SK-N-SH treated with all-trans-retinoic acid at 6 μM for 48 hours (cell line): Measurements from ENCODE around the gene FGF14.

Experiments used
- PPARA ChIP-seq: fragments of 250-450 bp; sonication (Bioruptor Pico); IDR thresholded peaks from 2 replicates; pipeline ENCODE4 v1.5.0; 2020; ENCODE audit warnings: mild to moderate bottlenecking, borderline replicate concordance
- RARB ChIP-seq: fragments of 250-450 bp; sonication (Bioruptor Pico); IDR thresholded peaks from 2 replicates; pipeline ENCODE4 v1.8.0; 2021; ENCODE audit warnings: mild to moderate bottlenecking, moderate library complexity
- TCF4 ChIP-seq: fragments of 250-450 bp; sonication (Bioruptor Pico); IDR thresholded peaks from 2 replicates; pipeline ENCODE4 v1.8.0; 2021; ENCODE audit warnings: mild to moderate bottlenecking, moderate library complexity, borderline replicate concordance
- ZC3H10 ChIP-seq: fragments of 250-450 bp; sonication (Bioruptor Pico); IDR thresholded peaks from 2 replicates; pipeline ENCODE4 v1.5.1; 2021; ENCODE audit warnings: mild to moderate bottlenecking, moderate library complexity
- ZFP3 ChIP-seq: fragments of 250-450 bp; sonication (Bioruptor Pico); IDR thresholded peaks from 2 replicates; pipeline ENCODE4 v1.5.0; 2020; ENCODE audit warnings: mild to moderate bottlenecking, moderate library complexity
- ZFP30 ChIP-seq: fragments of 450-650 bp; formaldehyde crosslinking; IDR thresholded peaks from 2 replicates; pipeline ENCODE4 v1.5.0; 2022; ENCODE audit warnings: mild to moderate bottlenecking, moderate library complexity
- ZNF70 ChIP-seq: fragments of 450-650 bp; formaldehyde crosslinking; IDR thresholded peaks from 2 replicates; pipeline ENCODE4 v1.5.0; 2020; ENCODE audit warnings: mild to moderate bottlenecking, moderate library complexity
- TF ChIP-seq, protein P1 (sequence below): fragments of 250-450 bp; sonication (Bioruptor Pico); IDR thresholded peaks from 2 replicates; pipeline ENCODE4 v1.5.0; 2020; ENCODE audit warnings: mild to moderate bottlenecking, moderate library complexity
- TF ChIP-seq, protein P2 (sequence below): fragments of 250-450 bp; sonication (Bioruptor Pico); IDR thresholded peaks from 2 replicates; pipeline ENCODE4 v1.8.0; 2020; ENCODE audit warnings: mild to moderate bottlenecking, moderate library complexity, borderline replicate concordance
- TF ChIP-seq, protein P3 (sequence below): fragments of 250-450 bp; sonication (Bioruptor Pico); IDR thresholded peaks from 2 replicates; pipeline ENCODE4 v1.5.1; 2021; ENCODE audit warnings: mild to moderate bottlenecking, moderate library complexity

DNA sequence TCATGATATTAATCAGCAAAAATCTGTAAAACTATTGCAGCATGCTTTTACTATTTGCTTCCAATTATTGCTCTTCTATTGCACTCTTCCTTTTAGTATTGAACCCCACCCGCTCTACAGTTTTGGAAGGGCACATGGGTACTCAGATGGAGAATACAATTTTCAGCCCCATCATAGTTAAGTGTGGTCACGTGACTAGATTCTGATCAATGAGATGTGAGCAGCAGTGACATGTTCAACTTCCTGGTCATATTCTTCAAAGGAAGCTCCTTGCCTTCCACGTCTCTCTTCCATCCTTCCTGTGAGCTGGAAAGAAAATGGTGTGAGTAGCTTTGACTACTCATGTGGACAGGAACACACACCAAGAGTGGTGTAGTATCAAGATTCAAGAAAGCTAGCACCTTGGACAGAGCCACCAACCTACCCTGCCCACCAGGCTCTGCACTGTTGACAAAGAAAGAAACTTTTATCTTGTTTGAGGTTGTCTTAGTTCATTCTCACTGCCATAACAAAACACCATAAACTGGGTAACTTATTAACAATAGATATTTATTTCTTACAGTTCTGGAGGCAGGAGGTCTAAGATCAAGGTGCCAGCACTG is 3.8 kb upstream of the FGF14 start:
- TF ChIP-seq, protein P1, sequence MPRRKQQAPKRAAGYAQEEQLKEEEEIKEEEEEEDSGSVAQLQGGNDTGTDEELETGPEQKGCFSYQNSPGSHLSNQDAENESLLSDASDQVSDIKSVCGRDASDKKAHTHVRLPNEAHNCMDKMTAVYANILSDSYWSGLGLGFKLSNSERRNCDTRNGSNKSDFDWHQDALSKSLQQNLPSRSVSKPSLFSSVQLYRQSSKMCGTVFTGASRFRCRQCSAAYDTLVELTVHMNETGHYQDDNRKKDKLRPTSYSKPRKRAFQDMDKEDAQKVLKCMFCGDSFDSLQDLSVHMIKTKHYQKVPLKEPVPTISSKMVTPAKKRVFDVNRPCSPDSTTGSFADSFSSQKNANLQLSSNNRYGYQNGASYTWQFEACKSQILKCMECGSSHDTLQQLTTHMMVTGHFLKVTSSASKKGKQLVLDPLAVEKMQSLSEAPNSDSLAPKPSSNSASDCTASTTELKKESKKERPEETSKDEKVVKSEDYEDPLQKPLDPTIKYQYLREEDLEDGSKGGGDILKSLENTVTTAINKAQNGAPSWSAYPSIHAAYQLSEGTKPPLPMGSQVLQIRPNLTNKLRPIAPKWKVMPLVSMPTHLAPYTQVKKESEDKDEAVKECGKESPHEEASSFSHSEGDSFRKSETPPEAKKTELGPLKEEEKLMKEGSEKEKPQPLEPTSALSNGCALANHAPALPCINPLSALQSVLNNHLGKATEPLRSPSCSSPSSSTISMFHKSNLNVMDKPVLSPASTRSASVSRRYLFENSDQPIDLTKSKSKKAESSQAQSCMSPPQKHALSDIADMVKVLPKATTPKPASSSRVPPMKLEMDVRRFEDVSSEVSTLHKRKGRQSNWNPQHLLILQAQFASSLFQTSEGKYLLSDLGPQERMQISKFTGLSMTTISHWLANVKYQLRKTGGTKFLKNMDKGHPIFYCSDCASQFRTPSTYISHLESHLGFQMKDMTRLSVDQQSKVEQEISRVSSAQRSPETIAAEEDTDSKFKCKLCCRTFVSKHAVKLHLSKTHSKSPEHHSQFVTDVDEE (CRISPR knock-in tag), result no peak
- TF ChIP-seq ZFP3 (CRISPR knock-in tag) (no peak), RARB (no peak), ZC3H10 (CRISPR knock-in tag) (no peak), ZFP30 (CRISPR knock-in tag) (no peak), PPARA (CRISPR knock-in tag) (no peak), TCF4 (CRISPR knock-in tag) (no peak), ZNF70 (CRISPR knock-in tag) (no peak)
- TF ChIP-seq, protein P2, sequence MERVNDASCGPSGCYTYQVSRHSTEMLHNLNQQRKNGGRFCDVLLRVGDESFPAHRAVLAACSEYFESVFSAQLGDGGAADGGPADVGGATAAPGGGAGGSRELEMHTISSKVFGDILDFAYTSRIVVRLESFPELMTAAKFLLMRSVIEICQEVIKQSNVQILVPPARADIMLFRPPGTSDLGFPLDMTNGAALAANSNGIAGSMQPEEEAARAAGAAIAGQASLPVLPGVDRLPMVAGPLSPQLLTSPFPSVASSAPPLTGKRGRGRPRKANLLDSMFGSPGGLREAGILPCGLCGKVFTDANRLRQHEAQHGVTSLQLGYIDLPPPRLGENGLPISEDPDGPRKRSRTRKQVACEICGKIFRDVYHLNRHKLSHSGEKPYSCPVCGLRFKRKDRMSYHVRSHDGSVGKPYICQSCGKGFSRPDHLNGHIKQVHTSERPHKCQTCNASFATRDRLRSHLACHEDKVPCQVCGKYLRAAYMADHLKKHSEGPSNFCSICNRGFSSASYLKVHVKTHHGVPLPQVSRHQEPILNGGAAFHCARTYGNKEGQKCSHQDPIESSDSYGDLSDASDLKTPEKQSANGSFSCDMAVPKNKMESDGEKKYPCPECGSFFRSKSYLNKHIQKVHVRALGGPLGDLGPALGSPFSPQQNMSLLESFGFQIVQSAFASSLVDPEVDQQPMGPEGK (CRISPR knock-in tag), result no peak
- TF ChIP-seq, protein P3, sequence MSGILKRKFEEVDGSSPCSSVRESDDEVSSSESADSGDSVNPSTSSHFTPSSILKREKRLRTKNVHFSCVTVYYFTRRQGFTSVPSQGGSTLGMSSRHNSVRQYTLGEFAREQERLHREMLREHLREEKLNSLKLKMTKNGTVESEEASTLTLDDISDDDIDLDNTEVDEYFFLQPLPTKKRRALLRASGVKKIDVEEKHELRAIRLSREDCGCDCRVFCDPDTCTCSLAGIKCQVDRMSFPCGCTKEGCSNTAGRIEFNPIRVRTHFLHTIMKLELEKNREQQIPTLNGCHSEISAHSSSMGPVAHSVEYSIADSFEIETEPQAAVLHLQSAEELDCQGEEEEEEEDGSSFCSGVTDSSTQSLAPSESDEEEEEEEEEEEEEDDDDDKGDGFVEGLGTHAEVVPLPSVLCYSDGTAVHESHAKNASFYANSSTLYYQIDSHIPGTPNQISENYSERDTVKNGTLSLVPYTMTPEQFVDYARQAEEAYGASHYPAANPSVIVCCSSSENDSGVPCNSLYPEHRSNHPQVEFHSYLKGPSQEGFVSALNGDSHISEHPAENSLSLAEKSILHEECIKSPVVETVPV (CRISPR knock-in tag), result no peak
